Dermis blood vessel endothelial cell (primary cell): ENCODE results near the gene WWOX. TPM values are rescaled to one million over a fixed set of nuclear protein-coding genes. Genes with fewer than 3 reads are reported as not detected.

Experiments used
- DNase-seq: peaks from one replicate; pipeline ENCODE4 v3.0.0; 2010
- total RNA-seq: library from RNA; depleted of rRNA; stranded (reverse); fragments of >200 nt; gene quantifications from 2 replicates; pipeline ENCODE4 v1.2.3, GENCODE V29; 2014

The WWOX gene
- total RNA-seq, 1 donor from 2014 or later = 14.5 TPM

DNA sequence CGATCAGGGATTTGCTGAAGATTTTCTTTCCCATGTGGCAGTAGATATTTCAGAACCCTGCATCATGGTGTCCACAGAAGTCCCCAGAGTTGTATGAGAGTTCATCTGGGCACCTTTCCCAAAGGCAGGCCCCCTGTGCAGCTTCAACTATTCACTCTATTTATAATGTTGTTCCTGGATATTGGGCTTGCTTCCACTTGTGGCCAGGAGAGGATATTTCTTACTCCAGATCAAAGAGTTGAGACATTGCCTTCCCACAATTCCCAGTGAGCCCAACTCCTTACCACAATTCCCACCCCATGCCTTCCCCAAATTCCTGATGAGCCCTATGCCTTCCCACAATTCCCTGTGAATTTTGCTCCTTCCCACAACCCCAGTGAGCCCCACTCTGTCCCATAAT, 206.9 kb downstream of the WWOX start:
- no peak for DNase-seq

DNA sequence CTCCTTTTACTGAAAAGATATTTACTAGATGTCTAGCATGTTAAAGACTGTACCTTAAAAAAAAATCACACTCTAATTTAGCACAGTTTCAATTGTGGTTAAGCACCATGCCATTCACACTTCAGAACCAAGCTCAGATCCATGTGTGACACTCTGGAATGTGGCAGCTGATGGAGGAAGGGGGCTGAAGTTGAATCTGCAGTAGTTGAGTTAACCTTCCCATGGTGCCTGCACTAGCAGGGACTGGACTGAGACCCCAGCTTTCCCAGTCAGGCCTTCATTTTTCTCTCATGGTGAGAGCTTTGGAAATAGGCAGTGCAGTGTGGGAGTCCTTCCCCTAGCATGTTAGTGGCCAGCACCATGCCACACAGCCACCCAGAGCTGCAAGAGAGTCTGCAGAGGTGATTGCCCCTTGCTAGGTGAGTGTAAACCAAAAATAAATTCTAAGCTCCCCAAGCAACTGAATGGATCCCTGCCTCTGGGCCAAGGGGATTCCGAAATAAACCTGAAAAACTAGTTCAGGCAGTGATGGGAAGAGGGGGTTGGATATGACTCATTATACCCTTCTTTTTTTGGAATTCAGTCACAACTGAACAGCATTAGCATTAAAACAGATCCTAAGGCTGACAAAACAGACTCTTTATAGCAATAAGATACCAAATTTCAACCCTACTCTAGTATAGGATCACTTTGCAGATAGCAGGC, 208.5 kb downstream of the WWOX start:
- DNase-seq = no peak

DNA sequence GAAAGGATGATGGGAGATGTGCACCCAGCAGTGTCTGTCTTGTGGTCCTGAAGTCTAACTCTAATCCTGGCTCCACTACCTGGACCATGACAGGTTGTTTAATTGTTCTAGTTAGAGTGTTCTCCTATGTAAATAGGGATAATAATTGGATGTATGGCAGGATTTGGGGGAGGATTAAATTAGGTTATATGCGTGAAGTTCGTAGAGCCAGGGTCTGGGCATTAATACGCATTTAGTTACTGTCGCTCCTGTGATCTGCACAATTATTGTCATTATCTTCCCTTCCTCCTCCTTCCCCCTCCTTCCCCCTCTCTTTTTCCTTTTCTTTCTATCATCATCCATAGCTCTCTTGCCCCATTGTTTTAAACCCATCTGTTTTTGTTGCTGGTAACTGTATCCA, 210.3 kb downstream of the WWOX start:
- no peak for DNase-seq

DNA sequence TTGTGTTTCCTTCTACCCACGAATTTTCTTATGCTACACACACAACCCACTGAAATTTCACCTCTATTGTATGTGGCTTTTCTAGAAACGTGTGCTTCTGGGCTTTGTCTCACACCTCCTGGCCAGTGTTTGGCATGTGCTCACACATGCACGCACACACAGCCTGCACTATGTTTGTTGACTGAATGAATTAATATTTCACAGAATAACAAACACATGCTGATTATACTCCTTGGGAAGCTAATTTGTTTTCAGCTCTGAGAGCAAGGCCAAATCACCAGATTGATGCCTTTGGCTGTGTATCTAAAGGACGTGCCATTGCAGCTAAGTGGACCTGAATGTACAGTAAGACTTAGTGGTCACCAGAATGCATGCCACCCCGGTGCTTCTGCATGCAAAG, 210.7 kb downstream of the WWOX start:
- no peak for DNase-seq

DNA sequence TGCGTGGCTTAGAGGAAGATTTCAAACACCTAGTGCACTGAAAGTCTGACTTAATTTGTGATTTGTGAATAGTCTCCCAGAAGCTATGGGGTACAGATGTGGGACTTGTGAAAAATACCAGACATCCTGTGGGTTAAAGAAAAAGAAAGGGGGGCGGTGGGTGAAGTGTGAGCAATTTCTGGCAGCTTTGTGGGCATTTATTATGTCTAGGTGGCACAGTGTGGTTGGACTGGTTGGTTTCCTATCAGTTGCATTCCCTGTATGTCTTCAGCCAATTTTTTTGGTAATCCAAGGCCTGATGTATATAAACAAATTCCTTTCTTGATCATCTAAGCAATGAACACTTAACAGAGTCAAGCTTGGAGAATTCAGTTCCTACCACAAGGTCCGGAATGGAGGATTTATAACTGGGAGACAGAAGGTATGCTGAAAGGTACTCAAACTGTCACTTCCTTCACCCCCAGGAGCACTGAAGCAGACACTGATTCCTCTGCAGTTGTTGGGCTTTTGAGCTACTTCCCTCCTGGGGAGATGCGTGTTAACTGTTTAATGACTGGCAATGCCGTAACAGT, 211.6 kb downstream of the WWOX start:
- no peak for DNase-seq

DNA sequence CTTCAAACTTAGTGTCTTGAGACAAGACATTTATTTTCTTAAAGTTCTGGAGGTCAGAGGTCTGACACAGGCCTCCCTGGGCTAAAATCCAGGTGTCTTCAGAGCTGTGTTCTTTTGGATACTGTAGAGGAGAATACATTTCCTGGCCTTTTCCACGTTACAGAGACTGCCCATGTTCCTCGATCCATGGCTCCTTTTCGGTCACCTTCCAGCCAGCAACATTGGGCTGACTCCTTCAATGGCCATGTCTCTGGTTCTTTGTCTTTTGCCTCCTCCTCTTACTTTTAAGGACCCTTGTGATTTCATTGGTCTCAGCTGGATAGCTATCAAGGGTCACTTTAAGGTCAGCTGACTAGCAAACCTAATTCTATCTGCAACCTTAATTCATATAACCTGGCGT, 212.4 kb downstream of the WWOX start:
- DNase-seq = no peak

DNA sequence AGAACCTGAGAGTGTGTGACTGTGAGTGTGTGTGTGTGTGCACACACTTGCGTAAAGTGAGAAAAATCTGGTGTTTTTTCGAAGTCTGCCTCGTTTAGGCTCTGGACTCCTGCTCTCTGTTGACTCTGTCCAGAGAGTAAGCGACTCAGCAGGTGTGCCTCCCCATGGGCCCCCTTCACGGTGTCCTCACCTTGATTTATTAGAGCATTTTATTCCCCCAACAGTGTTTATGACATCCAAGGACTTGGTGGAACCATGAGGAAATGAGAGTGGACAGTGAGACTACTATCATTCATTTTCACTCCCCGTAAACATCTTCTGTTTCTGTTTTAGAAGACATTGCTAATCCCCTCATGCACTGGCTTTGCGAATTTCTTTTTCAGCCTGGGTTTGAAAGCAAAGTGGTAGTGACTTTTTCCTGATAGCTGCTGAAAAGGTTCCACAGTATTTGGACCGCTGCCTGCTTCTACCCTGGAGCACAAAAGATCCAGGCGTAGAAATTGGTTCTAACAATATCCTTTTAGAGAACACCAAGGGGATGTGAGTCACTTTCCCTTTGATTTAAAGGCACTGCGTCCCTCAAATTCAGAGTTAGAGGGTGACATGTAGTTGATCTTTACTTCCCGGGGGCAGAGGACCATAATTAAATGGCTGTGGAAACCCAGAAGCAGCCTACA, 218.2 kb downstream of the WWOX start:
- DNase-seq = no peak

DNA sequence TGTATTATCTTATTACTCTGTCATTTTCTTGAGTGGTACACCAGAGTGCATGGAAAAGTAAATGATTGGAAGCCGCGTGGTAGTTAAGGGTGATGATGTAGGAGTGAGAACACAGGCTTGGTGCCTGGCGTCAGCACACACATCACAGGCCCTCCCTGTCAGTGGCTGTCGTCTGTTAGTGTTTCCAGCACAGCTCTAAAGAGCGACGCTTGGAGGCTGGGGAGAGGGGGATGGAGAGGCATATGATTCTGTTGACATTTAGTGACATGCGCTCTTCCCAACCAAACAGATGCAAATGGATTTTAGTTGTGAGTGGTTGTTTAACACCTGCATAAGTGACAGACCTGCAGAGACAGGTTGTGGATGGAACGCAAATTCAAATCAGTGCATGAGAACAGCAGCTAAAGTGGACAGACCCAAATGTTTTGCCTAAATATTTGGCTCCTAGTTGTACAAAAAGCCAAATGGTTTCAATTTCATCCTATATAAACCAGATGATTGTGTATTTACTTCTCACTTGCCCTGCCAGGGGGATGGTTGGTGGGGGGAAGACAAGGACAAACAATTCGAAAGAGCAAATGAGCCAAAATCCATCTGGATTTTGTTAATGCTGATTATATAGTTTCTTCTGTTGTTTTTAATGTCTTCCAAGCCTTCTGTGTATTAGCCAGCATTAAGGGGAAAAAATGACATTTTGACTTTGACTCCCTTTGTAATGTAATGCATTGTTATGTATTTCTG, 222.3 kb downstream of the WWOX start:
- DNase-seq = no peak

DNA sequence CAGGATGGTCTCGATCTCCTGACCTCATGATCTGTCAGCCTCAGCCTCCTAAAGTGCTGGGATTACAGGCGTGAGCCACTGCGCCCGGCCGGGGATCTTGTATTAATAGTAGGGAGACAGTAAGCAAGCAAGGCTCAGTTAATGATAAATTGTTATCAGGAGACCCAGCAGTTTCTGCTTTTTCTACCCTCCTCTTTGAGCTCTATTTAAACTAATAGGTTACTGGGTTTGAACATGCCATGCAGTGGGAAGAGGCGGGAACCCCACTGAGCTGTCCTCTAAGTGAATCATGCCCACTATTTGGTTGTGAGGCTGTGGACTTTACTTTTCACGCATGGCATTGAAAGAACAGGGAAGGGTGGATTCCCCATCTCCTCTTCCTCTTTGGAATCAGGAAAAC, 223.9 kb downstream of the WWOX start:
- DNase-seq = no peak

DNA sequence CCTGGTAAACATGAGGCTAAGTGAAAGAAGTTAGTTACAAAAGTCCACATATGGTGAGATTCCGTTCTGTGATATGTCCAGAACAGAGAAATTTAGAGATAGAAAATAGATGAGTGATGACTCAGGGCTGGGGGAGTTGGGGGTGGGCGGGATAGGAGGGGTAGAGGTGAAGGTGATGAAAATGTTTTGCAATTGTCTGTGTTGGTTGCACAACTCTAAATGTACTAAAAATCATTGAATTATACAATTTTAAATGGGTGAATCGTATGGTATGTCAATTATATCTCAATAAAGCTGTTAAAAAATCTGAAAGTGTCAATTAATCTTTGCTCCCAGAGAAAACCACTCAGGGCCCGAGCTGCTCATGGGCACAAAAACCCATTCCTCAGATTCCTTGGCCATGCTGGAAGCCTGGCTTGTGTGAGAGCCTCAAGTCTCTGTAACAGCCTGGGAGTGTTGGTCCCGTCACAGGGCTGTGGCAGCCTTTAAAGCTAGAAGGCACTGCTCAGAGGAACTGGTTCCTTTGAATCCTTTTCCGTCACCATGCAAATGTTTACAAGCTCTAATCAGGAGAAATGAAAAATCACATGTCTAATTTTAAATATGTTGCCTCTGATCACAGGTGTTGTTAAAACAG, 225.3 kb downstream of the WWOX start:
- no peak for DNase-seq

DNA sequence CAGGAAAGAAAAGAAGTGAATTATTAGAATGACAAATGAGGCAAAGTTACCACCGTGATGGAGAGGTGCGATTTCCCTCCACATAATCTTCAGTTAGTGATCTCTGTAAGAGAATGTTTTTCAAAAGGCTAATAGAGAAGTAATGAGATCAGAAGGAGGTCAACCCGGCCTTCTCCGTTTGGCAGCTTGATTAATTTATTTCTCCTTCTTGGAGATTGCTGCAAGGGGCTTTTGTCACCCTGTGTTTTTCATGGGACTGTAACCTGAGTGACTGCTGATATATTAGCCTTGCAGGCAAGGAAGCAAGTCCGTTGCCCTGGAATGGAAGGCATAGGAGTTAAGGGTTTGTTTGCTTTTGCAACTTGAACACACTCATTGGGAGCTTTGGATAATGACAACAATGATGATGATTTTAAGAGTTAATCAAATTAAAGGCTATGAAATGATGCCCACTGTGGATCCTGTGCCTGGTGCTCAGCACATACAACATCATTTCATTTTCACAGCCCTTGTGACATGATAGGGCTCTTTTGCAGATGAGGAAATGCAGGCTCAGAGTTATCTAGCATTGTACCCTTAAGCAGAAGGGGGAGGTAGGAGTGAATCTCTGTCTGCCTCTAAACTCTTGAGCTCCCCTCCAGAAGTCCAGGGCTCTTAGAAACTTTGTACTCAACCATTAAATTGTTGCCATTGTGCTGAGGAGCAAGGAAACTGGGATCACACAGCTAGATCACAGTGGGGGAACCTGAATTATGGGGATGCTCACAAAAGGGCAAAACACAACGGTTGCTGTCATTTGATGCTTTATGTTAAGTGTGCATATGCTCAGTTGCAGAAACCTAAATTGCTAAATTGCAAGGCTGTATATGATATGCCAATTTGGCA, 226.3 kb downstream of the WWOX start:
- DNase-seq = no peak

DNA sequence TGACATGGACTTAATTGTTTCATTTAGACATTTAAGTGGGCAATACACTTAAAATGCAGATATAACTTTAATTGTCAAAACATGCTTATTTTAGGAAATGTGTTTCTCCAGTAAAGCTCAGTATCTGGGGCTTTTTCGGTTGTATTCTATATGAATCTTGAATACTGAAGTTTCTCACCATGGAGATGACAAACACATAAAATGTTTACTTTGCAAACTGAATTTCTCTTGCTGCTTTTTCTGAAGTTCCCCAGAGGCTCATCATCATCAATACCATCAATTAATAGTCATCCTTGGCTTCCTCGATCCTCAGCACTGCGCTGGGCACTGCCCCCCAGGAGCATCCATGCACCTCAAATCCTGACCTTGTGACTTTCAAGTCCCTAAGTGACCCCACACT, 227.3 kb downstream of the WWOX start:
- no peak for DNase-seq

DNA sequence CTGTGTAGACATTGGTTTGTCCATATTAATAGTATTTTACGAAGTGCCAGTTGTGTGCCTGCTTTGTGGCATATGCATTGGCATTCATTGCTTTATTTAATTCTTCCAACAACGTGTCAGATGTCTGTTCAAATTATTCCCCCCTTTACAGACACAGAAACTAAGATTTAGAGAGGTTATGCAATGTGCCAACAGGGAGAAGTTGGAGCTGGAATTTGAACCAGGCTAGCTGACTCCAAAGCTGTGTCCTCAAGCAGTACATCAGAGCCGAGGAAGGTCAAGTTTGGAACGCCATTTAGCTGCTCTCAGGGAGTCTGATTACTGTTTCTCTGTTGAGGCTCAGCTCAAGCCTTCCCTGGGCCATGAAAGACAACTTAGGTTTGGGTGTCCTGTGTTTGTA, 232.3 kb downstream of the WWOX start:
- DNase-seq = no peak

DNA sequence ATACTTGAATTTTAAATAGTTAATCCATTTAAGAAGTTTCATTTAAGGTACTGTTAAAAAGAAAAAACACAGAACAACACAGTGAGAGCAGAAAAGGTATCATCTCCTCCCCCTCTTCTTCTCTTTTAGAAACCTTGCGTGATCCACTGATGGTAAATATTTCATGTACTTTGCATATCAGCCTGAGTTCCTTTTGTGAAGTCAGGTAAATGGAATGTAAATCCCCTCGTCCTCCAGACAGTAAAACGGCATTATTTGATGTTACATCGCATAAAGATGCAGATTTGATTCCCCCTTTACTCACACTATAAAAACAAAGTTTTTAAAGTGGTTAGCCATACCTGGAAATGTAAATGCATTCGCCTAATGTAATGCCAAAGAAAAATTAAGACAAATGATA, 234.4 kb downstream of the WWOX start:
- DNase-seq = no peak

DNA sequence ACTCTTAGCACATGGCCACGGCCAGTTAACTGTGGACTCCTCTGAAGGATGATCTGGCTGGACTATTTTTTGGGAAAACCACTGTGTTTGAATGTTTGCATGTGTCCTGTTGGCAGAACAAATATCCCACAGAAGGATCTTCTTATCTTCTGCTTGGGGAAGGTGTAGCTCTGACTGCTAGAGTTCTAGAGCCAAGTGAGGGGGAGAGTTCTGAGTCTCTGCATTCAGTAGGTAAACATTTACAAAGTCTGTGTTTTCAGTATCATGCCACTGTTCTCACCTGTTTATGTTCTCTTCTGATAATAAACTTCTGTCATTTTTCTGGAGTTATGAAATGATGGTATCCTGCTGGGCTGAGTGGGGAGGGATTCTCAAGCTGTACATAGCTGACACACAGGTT, 241.1 kb downstream of the WWOX start:
- no peak for DNase-seq

DNA sequence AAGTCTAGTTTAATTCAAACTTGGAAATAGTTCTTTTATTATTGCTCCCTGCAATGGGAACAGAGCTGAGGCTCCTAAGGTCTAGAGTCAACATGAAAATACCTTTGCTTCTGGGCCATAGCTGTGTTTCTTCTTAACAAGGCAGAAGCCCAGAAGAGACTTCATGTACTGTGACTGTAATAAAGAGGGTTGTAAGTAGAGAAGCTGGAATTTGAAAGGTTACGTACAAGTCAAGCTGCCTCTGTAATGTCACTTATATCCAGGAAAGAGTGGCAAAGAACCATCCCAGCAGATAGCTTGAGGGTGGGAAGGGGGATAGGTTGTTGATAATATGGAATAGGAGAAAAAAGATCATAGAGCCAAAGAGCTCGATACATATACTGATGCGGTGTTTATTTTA, 248.6 kb downstream of the WWOX start:
- no peak for DNase-seq

DNA sequence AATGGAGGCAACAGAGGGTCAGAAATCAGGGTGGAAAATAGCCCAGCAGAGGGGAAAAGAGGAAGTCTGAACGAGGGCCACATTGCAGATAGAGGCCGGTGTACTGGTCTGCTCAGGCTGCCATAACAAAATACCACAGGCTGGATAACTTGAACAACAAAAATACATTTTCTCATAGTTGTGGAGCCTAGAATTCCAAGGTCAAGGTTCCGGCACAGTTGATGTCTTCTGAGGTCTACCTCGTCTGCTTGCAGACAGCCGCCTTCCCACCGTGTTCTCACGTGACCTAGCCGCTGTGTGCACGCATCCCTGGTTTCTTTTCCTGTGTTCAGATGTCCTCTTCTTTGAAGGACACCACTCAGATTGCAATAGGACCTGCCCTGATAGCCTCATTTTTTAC, 249.4 kb downstream of the WWOX start:
- DNase-seq = no peak

DNA sequence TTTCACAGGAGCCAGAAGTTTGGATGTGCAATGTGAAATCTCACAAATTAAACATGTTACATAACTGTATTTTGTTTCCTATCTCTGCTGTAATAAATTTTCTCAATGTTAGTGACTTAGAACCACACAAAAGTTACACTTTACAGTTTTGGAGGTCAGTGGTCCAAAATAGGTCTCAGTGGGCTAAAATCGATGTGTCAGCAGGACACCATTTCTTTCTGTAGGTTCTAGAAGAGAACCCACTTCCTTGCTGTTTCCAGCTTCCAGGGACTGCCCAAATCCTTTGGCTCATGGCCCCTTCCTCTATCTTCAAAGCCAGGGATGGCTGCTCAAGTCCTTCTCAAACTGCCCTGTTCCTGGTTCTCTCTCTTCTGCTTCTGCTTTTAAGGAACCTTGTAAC, 252.7 kb downstream of the WWOX start:
- no peak for DNase-seq

DNA sequence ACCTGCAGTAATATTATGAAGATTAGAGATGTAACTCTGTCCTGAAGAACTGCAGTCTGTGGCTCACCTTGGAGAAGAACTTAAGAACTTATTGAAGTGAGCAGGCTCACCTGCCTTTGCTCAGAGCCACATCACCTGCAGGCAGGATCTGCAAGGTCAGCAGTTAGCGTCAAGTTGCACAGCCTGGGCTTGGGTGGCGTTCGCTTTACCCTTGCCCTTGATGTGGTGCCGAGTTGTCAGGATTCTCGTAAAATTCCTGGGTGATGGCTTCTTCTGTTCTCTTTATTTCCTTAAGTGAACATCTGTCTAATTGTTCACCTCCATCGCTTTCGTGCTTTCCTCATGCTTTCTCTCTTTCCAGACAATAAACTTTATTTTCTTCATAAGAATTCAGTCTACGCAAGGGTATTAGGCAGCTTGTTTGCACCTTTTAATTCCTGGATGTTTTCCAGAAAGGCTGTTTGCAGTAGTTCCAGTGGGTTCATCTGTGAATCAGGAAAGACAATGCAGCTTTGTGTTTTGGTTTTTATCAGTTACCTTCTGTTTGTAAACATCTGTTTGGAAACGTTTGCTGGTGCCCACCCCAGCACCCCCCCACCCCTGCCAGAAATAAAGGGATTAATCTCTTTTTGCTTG, 254.3 kb downstream of the WWOX start:
- DNase-seq = no peak

DNA sequence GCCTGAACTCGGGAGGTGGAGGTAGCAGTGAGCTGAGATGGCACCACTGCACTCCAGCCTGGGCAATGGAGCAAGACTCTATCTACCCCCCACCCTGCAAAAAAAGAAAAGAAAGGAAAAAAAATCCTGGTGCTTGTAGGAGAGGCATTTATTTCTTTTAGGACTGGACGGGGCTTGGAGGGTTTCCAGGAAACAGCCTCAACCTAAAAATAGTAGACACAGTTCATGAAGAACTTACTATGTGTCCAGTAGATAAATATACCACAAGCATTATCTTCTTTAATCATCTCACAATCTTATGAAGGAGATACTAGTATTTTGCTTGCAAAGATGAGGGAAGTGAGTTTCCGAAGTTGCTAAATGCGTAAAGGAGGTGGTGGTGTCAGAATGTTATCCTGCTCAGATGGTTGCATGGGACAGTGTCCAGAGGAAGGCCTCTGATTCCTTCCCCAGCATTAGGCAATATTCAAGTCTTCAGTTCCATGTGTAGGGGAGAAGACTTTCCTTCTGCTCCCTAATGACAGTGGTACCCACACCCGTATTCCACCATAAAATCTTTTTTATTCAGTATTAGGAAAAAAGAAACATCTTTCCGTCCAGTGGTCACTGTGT, 263.2 kb downstream of the WWOX start:
- DNase-seq = no peak
